ENCODE results near the gene ARAP1. TPM values are rescaled to one million over a fixed set of nuclear protein-coding genes. Genes with fewer than 3 reads are reported as not detected.

Gene ARAP1
- total RNA-seq, 2 donors from 2014 or later: 74.0 to 83.8 TPM

- H3K27ac ChIP-seq: no peak within 1 kb of the TSS
Measured at GRCh38 chr11:72673943-72674828, 78.0 kb downstream of the ARAP1 start, which contains the start of gene PDE2A. Gene PDE2A (minus strand): TSS chr11:72674422. CDS start chr11:72674207, 215 bp downstream.

DNA sequence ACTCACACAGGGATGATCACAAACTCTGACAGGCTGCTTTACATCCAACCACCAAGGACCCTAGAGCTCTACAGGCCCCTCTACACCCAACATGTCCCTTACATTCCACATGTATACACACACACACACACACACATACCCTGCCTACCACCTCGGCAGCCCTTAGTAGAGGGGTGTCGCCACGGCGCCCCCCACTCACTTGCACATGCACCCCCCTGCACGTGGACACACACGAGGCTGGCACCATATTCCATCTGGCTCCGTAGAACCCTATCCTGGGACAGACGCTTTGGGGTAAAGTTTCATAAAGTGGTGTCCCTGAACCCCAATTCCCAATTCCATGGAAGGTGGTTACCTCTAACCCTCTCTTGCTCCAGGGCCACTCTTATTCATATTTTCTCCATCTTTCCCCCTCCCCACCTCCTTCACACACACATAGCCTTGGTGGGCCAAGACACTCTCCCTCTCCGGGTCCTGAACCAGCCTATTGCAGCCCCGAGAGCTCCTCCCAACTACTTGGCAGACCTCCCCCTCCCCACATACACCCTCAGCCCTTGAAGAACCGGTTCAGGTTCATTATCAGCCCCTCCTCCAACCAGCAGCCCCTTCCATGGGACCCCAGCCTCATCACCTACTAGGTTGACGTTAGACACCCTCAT is 78.8 kb downstream of the ARAP1 start:
- no peaks in the 10 kb centered on the region for H3K36me3 ChIP-seq
- H3K9me3 ChIP-seq: no peaks in the 10 kb centered on the region
- TF ChIP-seq, protein P1, sequence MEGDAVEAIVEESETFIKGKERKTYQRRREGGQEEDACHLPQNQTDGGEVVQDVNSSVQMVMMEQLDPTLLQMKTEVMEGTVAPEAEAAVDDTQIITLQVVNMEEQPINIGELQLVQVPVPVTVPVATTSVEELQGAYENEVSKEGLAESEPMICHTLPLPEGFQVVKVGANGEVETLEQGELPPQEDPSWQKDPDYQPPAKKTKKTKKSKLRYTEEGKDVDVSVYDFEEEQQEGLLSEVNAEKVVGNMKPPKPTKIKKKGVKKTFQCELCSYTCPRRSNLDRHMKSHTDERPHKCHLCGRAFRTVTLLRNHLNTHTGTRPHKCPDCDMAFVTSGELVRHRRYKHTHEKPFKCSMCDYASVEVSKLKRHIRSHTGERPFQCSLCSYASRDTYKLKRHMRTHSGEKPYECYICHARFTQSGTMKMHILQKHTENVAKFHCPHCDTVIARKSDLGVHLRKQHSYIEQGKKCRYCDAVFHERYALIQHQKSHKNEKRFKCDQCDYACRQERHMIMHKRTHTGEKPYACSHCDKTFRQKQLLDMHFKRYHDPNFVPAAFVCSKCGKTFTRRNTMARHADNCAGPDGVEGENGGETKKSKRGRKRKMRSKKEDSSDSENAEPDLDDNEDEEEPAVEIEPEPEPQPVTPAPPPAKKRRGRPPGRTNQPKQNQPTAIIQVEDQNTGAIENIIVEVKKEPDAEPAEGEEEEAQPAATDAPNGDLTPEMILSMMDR (IDR thresholded peaks at IDR 0.05): no peak
- H3K4me3 ChIP-seq: no peak overlapping the region
- no peak for DNase-seq (ENCODE audit: low spot score)
- peaks cover 0 to 22% of the 10 kb centered on the region in 2 donors for H3K27me3 ChIP-seq
- peaks cover 0 to 21% of the 10 kb centered on the region in 2 donors for H3K4me1 ChIP-seq
- no peak overlapping the region for H3K27ac ChIP-seq

More at GRCh38 chr11:72673943-72674828, 78.0 kb downstream of the ARAP1 start, which contains the start of gene PDE2A:
- no peaks in the 10 kb centered on the region for H3K36me3 ChIP-seq
- H3K9me3 ChIP-seq: no peaks in the 10 kb centered on the region
- H3K4me3 ChIP-seq: no peak within 1 kb of the TSS
- H3K4me1 ChIP-seq: peaks cover 0 to 16% of the 10 kb centered on the region in 2 donors
- DNase-seq (ENCODE audit: low spot score): no peak
- peaks cover 0 to 22% of the 10 kb centered on the region in 2 donors for H3K27me3 ChIP-seq
- TF ChIP-seq, protein P1 (IDR thresholded peaks at IDR 0.05): no peak

DNA sequence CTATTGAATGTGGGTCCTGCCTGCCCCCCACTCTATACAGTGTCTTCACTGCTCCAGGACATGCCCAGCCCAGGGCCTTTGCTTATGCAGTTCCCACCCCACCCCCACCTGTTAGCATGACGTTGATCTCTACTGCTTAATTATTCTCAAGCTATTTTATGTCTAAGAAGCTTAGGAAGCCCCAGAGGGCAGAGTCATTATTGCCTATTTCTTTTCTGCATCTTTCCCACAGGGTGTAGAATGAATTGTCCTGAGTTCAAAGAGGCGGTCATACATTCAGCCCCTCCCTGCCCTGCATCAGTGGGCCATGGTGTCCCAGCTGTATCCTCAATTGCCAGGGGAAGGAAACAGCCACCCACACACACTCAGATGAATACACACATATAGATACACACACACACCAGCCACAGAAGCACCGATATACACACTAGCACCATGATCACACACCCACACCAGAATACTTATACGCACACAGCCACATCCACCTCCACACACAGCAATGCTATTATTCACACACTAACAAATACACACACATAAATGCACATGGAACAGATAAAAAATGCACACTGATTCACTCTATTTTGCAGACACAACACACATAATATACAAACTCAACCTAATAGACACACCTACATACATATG is 79.5 kb downstream of the ARAP1 start:
- H3K27me3 ChIP-seq: peaks cover 0 to 22% of the 10 kb centered on the region in 2 donors
- no peak overlapping the region for H3K27ac ChIP-seq

GRCh38 chr11:72671152-72672099 is 80.8 kb downstream of the ARAP1 start:
- peaks cover 0 to 17% of the 10 kb centered on the region in 2 donors for H3K27me3 ChIP-seq
- TF ChIP-seq, protein P1 (IDR thresholded peaks at IDR 0.05): no peak

More for the DNA sequence above, 79.5 kb downstream of the ARAP1 start:
- Histone ChIP-seq H3K4me1 (peaks cover 0 to 21% of the 10 kb centered on the region in 2 donors), H3K4me3 (no peak overlapping the region), H3K9me3 (peaks cover 0 to 3% of the 10 kb centered on the region in 2 donors), H3K36me3 (no peaks in the 10 kb centered on the region)
- DNase-seq (ENCODE audit: low spot score): no peak
- TF ChIP-seq, protein P1 (IDR thresholded peaks at IDR 0.05): no peak

GRCh38 chr11:72670041-72670440 is 82.2 kb downstream of the ARAP1 start:
- DNase-seq (ENCODE audit: low spot score): no peak
- TF ChIP-seq, protein P1 (IDR thresholded peaks at IDR 0.05): no peak
- peaks cover 0 to 17% of the 10 kb centered on the region in 2 donors for H3K27me3 ChIP-seq
- no peak overlapping the region for H3K27ac ChIP-seq
- H3K36me3 ChIP-seq: no peaks in the 10 kb centered on the region
- H3K4me3 ChIP-seq: no peak overlapping the region
- peaks cover 0 to 9% of the 10 kb centered on the region in 2 donors for H3K4me1 ChIP-seq
- peaks cover 0 to 8% of the 10 kb centered on the region in 2 donors for H3K9me3 ChIP-seq

More at GRCh38 chr11:72671152-72672099, 80.8 kb downstream of the ARAP1 start:
- Histone ChIP-seq H3K9me3 (peaks cover 0 to 8% of the 10 kb centered on the region in 2 donors), H3K4me1 (peaks cover 0 to 10% of the 10 kb centered on the region in 2 donors), H3K27ac (no peak overlapping the region), H3K4me3 (no peak overlapping the region), H3K36me3 (no peaks in the 10 kb centered on the region)
- DNase-seq (ENCODE audit: low spot score): no peak

All from right atrium auricular region (tissue), 2 donors.